Hematopoietic multipotent progenitor cell treated with erythropoietin and hydrocortisone succinate and interleukin-3 and kit ligand, for 17 days (in vitro differentiated cells): Measurements from ENCODE around the gene DGKA.
"Not testable (repeated sequence)": the region's sequence is repeated elsewhere in the genome, so short reads cannot be mapped to it uniquely, and the experiment has no call there.

Experiments used
- DNase-seq: peaks from one replicate; pipeline ENCODE4 v3.0.0-alpha.2; 2015; ENCODE audit warnings: low spot score

Gene DGKA

DNA sequence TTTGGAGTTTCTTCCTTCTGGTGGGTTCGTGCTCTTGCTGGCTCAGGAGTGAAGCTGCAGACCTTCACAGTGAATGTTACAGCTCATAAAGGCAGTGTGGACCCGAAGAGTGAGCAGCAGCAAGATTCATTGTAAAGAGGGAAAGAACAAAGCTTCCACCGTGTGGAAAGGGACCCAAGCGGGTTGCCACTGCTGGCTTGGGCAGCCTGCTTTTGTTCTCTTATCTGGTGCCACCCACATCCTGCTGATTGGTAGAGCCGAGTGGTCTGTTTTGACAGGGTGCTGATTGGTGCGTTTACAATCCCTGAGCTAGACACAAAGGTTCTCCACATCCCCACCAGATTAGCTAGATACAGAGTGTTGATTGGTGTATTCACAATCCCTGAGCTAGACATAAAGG is 68.6 kb downstream of the DGKA start:
- DNase-seq, result not testable (repeated sequence)

DNA sequence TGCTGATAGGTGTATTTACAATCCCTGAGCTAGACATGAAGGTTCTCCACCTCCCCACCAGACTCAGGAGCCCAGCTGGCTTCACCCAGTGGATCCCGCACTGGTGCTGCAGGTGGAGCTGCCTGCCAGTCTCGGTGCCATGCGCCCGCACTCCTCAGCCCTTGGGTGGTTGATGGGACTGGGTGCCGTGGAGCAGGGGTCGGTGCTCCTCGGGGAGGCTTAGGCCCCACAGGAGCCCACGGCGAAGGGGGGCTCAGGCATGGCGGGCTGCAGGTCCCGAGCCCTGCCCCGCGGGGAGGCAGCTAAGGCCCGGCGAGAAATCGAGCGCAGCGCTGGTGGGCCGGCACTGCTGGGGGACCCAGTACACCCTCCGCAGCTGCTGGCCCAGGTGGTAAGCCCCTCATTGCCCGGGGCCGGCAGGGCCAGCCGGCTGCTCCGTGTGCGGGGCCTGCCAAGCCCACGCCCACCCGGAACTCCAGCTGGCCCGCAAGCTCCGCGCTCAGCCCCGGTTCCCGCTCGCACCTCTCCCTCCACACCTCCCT is 69.1 kb downstream of the DGKA start:
- DNase-seq, result not testable (repeated sequence)

DNA sequence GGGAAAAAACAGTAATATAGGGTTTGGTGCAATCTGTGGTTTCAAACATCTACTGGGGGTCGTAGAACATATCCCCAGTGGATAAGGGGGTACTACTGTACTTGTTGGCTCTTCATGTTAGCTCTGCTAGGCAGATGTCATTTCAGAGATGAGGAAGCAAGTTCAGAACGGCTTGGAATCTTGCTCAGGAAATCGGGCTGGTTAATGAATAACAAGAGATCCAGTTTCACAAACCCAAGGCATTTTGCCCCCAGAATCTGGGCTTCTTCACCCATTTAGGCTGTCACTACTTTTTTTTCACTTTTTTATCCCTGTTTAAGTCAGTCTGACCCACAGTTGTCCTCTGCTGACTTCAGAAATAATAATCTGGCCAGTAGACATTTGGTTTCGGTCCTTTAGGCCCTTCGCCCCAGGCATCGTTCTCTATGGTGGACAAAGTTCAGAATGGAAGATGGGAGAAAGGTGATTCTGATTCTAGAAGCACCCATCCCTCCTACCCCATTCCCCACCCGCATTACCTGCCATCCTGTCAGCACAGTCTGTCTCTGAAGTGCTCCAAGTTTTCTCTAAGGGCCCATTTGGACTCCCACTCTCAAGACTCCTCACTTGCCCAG is 70.6 kb downstream of the DGKA start:
- no peak for DNase-seq

DNA sequence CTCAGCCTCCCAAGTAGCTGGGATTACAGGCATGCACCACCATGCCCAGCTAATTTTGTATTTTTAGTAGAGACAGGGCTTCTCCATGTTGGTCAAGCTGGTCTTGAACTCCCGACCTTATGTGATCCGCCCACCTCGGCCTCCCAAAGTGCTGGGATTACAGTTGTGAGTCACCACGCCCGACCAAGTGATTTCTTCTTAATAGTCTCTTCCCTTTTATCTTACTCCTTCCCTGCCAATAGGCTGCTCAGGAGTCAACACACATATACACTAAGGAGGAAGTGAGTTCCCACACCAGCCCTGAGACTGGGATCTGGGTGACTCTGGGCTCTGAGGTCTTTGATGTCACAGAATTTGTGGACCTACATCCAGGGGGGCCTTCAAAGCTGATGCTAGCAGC is 72.4 kb downstream of the DGKA start:
- not testable (repeated sequence) for DNase-seq
